ENCODE results near the gene TMEM40.
"Not testable (repeated sequence)": the region's sequence is repeated elsewhere in the genome, so short reads cannot be mapped to it uniquely, and the experiment has no call there.

Gene TMEM40

GRCh38 chr3:12710062-12710461 is 49.0 kb downstream of the TMEM40 start:
- DNase-seq: no peak

GRCh38 chr3:12709334-12709733 is 49.7 kb downstream of the TMEM40 start:
- DNase-seq: no peak

- DNase-seq: no peak
Measured at GRCh38 chr3:12708584-12709192, 50.4 kb downstream of the TMEM40 start.

DNA sequence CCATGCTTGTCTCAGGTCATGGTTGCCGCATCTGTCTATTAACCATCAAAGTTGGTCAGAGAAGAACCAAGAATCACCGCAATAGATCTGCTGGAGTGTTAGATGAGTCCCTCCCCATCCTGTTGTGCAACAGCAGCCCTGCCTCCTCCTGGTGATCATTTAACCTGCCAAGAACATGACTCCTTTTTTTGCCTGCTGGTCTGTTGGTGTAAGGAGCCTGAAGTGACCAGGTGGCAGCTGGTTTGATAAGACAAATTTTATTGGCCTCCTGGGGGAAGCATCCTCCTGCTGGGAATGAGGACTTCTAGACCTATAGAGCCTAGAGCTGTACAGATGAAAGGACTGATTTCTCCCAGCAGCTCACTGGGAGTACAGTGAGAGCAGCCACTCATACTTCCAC is 51.6 kb downstream of the TMEM40 start:
- peak in 1 of 2 experiments; percentile 38 for DNase-seq

DNA sequence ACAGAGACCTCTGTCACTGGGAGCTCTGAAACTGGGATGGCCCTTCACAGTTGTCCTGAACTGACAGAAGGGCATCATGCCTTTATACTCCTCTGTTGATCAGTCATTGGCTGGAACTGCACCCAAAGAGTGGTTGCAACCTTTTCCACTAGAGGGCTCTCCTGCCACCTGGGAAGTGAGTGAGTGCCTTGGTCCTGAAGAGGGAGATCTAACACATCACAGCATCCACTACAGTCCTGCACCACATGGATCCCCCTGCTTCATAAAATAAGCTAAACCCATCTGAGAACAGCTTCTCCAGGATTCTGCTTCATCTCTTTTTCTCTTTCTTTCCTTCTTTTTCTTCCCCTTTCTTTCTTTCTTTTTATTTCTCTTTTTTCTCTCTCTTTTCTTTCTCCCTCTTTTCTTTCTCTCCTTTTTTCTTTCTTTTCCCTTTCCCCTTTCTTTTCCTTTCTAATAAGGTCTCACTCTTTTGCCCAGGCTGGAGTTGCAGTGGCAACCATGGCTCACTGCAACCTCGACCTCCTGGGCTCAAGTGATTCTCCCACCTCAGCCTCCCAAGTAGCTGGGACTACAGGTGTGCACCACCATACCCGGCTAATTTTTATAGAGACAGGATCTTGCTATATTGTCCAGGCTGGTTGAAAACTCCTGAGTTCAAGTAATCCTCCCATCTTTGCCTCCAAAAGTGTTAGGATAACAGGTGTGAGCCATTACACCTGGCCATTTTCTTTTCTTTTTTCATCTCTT is 52.4 kb downstream of the TMEM40 start:
- DNase-seq: no peak

DNA sequence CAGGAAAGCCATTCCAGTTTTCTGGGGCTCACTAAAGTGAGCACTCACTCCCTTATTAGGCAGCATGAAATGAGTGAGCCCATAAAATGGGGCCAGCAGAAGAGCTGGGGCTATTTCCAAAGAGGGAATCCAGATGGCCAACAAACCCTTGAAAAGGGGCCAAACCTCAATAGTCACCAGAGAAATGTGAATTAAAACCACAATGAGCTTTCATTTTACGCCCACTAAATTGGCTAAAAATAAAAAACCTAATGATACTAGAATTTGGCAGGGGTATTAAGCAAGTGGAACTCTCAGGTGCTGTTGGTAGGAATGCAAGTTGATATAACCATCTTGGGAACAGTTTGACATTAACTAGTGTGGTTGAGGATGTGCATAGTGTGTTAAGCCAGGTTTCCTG is 53.1 kb downstream of the TMEM40 start:
- no peak for DNase-seq

GRCh38 chr3:12705374-12705926 is 53.6 kb downstream of the TMEM40 start:
- DNase-seq: no peak

DNA sequence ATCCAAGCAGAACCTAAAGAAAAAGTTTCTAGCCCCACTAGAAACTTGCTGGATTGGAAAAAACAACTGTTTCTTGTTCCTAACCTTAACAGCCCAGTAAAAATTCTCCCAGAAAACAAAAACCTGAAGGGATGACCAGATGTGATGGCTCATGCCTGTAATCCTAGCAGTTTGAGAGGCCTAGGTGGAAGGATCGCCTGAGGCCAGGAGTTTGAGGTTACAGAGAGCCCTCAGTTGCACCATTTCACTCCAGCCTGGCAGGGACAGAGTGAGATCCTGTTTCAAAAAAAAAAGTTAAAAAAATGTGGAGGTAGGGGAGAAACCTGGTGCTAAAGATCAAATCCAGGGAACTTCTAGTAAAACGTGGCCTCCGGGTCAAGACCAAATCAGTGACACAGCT is 56.6 kb downstream of the TMEM40 start:
- DNase-seq: no peak

GRCh38 chr3:12701601-12702000 is 57.5 kb downstream of the TMEM40 start:
- DNase-seq: not testable (repeated sequence)

DNA sequence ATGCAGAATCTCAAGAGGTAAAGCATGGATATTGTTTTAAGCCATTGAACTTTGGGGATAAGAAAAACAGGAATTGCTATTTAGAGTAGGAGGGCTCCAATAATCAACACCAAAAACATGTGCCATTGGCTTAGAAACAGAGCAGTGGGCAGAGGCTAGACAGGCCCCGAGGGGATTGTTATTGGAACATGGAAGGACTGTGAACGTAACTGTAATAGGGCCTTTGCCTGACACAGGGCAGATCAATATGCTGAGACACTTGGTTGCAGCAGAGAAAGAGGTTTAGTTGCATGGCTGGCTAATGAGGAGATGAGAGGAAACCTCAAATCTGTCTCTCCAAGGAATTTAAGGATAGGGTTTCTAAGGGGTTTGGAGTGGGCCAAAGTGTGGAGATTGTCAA is 58.3 kb downstream of the TMEM40 start:
- DNase-seq: no peak

- no peak for DNase-seq
Measured at GRCh38 chr3:12695916-12696315, 63.1 kb downstream of the TMEM40 start.

GRCh38 chr3:12695112-12695511 is 63.9 kb downstream of the TMEM40 start:
- DNase-seq: no peak

GRCh38 chr3:12692444-12692843 is 66.6 kb downstream of the TMEM40 start:
- no peak for DNase-seq

- DNase-seq: no peak
Measured at GRCh38 chr3:12689997-12690711, 68.9 kb downstream of the TMEM40 start.

- no peak for DNase-seq
Measured at GRCh38 chr3:12687948-12688347, 71.1 kb downstream of the TMEM40 start.

DNA sequence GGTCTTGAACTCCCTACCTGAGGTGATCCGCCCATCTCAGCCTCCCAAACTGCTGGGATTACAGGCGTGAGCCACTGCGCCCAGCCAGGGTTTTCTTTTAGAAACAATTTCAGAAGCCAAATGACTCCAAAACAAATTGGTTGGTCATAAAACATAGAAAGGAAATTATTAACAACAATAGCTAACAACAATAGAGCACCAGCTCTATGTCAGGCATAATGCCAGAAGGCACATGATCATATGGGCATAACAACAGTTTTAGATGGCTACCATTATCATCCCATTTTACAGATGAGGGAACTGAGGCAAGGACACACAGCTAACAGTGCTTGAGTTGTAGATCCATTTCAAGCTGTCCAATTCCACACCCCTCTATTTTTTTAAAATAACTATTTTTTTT is 73.0 kb downstream of the TMEM40 start:
- no peak for DNase-seq

Measured in NCI-H187 (cell line).